Measurements from ENCODE around the gene PTTG1. TPM values are rescaled to one million over a fixed set of nuclear protein-coding genes. Genes with fewer than 3 reads are reported as not detected.

PTTG1 gene
- 1.6 TPM for total RNA-seq
- long read RNA-seq: 0 reads

DNA sequence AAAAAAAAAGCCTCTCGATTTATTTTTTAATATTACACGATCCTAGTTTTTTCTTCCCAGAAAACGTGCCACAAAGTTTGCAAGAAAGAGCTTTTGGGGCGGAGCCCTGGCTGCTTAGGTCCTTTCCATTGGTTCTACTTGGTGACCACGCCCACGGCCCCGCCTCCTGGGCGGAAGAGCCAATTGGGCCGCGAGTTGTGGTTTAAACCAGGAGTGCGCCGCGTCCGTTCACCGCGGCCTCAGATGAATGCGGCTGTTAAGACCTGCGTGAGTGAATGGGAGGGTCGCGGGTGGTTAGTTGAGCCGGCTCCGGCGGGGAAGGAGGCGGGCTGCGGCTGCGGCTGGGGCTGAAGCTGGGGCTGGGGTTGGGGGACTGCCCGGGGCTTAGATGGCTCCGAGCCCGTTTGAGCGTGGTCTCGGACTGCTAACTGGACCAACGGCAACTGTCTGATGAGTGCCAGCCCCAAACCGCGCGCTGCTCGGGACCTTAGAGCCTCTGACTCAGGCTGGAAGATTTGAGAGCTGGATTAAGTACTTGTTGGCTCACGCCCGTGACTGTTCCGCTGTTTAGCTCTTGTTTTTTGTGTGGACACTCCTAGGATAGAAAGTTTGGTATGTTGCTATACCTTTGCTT lies at the start of gene PTTG1:
PTTG1 (plus strand) TSS at position 231 of the 634 bp plus-strand sequence. CDS start 458 bp downstream, outside the sequence.
- peak; percentile 99 for DNase-seq
- intact Hi-C loops (cut with DNase I): no loop called here
- ATAC-seq (ENCODE audit: poor library complexity): peak; percentile 89

DNA sequence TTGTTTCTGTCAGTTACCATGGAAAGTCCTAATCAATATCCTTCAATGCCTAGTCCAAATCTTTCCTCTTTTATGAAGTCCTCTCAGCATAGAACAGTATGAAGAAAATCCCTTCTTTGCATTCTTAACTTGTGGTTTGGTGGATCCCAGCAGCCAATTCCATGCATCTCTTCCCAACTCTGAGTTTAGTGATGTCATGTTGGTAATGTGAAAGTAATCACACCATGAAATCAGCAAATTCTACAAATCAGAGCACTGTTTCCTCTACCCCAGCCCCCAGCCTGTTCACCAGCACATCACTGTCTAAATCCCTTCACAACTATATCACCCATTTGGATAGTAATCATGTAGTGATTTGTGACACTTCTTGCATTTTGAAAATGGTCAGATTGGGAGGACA lies 46.5 kb upstream of the PTTG1 start:
- intact Hi-C loops (cut with DNase I): no loop called here
- ATAC-seq (ENCODE audit: poor library complexity) (no peak), DNase-seq (no peak)

DNA sequence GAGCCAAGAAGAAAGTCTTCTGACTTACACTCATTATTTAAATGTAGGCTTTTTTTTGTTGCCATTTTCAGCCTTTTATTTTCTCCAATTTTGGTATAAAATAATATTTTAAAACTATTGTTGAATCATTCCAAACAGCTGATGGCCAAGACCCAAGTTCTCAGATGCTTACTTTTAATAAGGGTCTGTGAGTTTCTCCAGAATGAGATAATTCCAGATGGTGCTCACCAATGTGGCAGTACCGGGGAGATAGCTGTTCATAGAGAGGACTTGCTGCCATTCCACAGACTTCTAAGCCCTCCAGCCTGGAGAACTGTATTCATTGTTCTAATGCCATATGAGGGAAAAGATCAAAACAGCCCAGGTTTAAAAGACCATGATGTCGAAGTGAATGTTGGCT lies 46.0 kb upstream of the PTTG1 start:
- intact Hi-C loops (cut with DNase I): no loop called here
- DNase-seq (no peak), ATAC-seq (ENCODE audit: poor library complexity) (no peak)

DNA sequence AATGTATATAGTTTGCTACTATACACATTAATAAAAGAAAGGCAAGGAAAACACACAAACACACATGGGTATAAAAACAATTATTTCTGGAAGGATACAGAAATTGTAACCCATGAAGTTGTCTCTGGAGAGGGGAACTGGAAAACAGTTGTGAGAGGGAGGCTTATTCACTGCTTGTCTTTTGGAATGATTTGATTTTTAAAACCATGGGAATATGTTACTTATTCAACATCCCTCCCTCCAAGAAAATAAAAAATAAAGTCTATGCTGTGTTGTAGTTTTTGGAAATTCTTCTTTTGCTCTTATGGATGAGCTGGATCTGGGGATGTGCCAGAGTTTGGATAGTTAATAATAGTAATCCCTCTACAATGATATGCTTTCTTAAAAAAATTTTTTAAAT lies 45.2 kb upstream of the PTTG1 start:
- intact Hi-C loops (cut with DNase I): no loop called here

DNA sequence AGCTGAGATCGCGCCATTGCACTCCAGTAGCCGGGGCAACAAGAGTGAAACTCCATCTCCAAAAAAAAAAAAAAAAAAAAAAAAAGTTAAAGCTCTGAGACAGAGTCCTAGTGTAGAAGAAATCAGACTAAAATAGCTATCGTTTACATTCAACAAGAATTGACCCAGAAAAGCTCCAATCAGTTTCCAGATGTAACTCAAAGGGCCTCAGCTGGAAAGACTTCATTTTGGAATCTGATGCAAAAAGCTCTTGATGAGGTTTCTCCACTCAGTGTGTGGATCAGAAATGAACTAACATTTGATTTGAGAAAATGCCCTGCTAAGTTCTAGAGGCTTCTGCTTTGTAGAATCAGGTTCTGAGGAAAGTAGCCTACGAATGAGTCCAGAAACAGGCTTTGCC lies 44.0 kb upstream of the PTTG1 start:
- intact Hi-C loops (cut with DNase I): no loop called here
- DNase-seq: no peak
- no peak for ATAC-seq (ENCODE audit: poor library complexity)

More for the DNA sequence above, 45.2 kb upstream of the PTTG1 start:
- no peak for DNase-seq
- no peak for ATAC-seq (ENCODE audit: poor library complexity)

DNA sequence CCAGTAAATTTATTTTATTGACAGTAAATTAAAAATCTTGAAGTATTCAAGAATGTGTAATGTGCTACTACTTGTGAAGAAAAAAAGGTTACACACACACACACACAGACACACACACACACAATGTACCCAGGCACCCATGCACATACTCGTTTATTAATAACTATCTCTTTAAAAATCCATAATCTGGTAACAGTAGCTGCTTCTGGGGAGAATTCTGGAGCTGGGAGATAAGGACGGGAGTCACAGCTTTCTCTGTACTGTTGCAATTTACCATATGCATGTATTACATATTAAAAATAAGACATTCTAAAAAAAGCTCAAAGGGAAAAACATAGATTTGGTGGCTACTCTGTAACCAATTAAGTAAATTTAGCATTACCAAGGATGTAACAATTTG lies 43.3 kb upstream of the PTTG1 start:
- intact Hi-C loops (cut with DNase I): no loop called here
- no peak for ATAC-seq (ENCODE audit: poor library complexity)

DNA sequence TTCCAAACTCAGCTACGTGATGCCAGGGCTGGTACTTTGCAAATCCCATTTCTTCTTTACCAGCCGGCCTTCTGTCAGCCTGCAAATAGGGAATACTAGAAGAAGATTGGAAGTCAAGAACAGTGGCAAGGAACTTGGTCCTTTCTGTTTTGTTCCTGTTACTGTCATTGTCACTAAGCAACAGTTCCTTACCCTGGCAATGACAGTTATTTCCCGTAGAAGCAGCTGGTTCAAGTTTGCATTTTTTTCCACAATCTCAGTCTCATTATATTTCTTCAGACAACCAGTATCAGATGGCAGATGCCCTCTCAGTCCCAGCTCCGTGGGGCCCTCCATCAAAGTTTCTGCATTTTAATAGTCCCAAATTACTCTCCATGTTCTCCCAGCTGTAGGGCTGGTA lies 42.1 kb upstream of the PTTG1 start:
- ATAC-seq (ENCODE audit: poor library complexity) (peak; percentile 31), DNase-seq (no peak)
- intact Hi-C loops (cut with DNase I): no loop called here

More for the DNA sequence above, 43.3 kb upstream of the PTTG1 start:
- DNase-seq: no peak

DNA sequence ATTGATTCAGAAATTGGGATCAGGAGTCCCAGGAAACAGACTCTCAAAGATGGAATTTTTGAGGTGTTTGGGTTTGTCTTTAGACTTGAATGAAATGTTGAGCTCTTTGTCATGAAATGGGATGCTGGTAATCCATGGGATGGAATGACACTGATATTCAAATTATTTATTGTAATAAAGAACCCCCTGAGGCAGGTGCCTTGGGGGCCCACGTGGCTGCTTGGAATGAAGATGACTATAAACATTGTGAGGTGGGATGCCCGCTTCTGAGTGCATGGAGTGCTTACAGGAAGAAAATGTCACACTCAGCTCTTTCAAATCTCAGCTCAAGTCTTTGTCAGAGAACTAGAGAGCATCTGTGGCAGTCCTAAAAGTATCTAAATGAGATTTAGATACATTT lies 41.6 kb upstream of the PTTG1 start:
- DNase-seq: no peak
- ATAC-seq (ENCODE audit: poor library complexity): no peak
- intact Hi-C loops (cut with DNase I): no loop called here

DNA sequence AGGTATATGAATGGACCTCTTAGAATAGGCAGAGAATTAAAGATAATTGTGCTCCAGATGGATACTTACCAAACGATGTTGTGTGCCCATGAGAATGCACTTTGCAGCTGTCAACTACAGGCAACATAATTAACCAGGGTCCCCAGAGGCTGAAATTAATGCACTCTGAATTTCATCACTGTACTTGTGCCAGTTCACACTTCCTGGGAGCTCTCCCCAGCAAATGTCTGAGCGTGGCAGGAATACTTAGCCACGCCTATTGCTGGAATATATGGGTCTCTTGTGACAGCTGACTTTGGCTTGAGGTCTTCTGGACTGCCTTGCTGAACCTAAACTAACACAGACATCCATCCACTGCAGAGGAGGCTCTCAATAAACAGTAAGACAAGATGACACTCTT lies 39.3 kb upstream of the PTTG1 start:
- DNase-seq (no peak), ATAC-seq (ENCODE audit: poor library complexity) (no peak)
- intact Hi-C loops (cut with DNase I): no loop called here

DNA sequence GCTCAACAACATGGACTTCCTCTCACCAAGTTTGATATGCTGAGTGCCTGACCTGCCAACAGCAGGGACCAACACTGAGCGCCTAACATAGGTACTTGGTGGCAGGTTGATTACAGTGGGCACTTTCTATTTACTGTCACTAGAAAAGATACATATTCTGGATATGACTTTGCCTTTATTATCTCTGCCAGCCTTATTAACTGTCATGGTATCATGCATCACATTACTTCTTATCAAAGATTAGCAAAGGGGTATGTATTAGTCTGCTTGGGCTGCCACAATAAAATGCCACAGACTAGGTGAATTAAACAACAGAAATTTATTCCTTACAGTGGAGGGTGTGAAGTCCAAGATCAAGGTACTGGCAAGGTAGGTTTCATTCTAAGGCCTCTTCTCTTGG lies 37.0 kb upstream of the PTTG1 start:
- DNase-seq (no peak), ATAC-seq (ENCODE audit: poor library complexity) (no peak)
- intact Hi-C loops (cut with DNase I): no loop called here

DNA sequence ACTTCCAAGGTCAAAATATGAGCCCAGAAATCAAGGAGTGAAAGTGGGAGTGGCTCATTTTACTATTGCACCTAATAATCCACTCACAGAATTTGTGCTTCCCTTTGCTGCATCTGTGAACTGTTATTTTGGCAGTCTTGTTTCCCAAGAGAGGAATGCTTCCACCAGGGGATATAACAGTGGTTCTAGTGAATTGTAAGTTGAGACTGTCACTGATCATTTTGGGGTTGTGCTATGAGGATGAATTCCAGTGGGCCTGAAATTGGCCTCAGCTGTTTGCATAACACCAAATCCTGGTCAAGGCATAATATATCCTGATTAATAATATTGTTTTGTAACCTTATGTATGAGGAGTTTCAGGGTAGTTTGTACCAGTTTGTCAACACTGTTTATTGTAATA lies 36.2 kb upstream of the PTTG1 start:
- intact Hi-C loops (cut with DNase I): no loop called here
- no peak for DNase-seq
- ATAC-seq (ENCODE audit: poor library complexity): no peak

DNA sequence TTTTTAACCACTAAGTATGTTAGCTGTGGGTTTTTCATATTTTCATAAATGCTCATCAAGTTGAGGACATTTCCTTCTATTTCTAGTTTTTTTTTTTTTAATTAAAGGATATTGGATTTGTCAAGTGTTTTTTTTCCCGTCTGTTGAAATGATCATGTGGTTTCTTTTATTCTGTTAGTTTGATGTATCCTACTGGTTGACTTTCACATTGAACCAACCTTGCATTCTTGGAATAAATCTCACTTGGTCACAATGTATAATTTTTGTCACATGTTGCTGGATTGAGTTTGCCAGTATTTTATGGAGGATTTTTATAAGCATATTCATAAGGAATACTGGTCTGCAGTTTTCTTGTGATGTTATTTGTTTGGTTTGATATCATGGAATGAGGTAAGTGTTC lies 34.2 kb upstream of the PTTG1 start:
- intact Hi-C loops (cut with DNase I): no loop called here
- ATAC-seq (ENCODE audit: poor library complexity) (no peak), DNase-seq (no peak)

DNA sequence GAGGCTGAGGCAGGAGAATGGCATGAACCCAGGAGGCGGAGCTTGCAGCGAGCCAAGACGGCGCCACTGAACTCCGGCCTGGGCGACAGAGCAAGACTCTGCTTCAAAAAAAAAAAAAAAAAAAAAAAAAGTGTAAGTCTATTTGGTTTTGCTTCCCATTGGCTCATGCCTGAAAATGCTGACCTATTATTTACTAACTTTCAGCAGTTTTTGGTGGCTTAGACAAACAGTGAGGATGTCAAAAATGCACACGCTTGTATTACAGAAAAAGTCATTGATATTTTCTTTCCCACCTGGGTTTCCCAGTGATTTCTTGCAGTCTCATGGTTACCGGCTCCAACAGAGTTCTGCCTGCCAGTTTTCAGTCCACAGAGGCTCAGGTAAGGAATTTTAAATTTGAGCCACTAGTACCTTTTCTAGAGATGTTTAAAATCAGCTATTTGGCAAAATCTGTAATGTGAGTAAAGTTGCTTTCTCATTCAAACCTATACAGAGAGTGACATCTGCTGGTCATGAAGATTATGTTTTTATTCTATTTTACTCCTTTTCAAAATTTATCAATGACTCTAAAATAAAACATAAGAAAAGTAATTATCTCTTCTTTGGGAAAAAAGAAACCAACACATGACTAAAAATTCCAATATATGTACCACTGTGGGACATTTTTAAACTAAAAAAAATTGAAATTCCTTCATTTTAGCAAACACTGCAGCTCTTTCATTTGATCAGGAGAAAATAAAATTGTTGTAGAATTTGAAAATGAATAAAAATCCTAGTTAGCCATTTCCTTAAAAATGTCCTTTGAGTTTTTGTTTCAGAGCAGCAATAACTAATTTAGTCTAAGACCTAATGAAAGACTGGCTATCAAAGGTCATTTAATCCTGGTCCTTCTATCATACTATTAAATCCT lies 30.6 kb upstream of the PTTG1 start:
- intact Hi-C loops (cut with DNase I): loop anchor here (10.0 kb wide), 1 partner anchor 366 kb away; no protein-coding TSS in a partner anchor
- peak; percentile 53 for ATAC-seq (ENCODE audit: poor library complexity)

DNA sequence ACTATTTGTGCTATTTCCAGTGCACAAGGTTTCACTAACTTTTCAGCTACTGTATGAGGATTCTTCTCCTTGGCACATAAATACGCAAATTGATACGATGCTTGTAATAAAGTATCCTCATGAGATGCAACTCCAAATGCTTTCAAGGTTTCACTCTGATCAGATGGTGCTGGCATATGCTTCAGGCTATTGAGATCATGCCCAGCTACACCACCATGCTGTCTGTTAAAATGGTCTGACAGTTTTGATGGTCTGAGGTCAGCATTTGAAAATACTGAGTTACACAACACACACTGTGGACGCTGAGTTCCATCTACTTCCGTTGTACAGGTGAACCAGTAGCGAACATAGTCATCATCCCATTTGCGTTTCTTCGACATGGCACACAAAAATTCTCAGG lies 26.5 kb upstream of the PTTG1 start:
- no peak for DNase-seq
- intact Hi-C loops (cut with DNase I): loop anchor here (10.0 kb wide), 1 partner anchor 370 kb away; no protein-coding TSS in a partner anchor
- ATAC-seq (ENCODE audit: poor library complexity): no peak

More for the DNA sequence above, 30.6 kb upstream of the PTTG1 start:
- no peak for DNase-seq

DNA sequence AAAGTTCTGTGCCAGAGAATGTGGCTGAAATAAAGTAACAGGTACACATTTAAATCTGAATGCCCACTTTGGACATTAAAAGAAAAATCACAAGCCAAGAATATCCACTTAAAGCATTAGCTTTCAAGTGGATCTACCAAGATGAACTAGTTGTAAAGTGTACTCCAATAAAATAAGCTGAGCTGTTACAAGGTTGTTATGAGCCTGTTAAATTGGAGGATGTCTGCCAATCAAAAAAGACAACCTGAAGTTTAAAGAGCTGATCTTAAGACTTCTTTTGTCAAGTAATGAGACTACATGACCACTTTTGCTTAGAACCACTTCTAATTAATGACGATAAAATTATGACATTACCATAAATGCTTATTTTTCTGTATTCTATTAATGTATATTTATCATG lies 24.2 kb upstream of the PTTG1 start:
- no peak for DNase-seq
- intact Hi-C loops (cut with DNase I): loop anchor here (10.0 kb wide), 1 partner anchor 373 kb away; no protein-coding TSS in a partner anchor
- no peak for ATAC-seq (ENCODE audit: poor library complexity)

DNA sequence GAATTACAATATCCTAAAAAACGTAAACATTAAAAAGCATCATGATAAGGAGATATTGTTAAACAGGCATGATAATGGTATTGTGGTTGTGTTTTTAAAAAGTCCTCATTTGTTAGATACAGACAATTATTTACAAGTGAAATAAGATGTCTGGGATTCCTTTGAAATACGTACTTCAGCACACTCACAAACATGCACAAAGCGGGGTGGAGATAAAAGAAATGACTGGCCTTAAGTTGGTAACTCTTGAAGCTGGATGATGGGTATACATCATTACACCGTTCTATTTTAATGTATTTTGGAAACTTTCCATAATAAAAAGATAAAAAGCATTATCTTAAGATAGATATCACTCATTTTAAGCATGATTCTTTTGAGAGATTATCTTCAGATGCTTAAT lies 22.8 kb upstream of the PTTG1 start:
- ATAC-seq (ENCODE audit: poor library complexity): no peak
- intact Hi-C loops (cut with DNase I): loop anchor here (10.0 kb wide), 1 partner anchor 374 kb away; no protein-coding TSS in a partner anchor
- no peak for DNase-seq

DNA sequence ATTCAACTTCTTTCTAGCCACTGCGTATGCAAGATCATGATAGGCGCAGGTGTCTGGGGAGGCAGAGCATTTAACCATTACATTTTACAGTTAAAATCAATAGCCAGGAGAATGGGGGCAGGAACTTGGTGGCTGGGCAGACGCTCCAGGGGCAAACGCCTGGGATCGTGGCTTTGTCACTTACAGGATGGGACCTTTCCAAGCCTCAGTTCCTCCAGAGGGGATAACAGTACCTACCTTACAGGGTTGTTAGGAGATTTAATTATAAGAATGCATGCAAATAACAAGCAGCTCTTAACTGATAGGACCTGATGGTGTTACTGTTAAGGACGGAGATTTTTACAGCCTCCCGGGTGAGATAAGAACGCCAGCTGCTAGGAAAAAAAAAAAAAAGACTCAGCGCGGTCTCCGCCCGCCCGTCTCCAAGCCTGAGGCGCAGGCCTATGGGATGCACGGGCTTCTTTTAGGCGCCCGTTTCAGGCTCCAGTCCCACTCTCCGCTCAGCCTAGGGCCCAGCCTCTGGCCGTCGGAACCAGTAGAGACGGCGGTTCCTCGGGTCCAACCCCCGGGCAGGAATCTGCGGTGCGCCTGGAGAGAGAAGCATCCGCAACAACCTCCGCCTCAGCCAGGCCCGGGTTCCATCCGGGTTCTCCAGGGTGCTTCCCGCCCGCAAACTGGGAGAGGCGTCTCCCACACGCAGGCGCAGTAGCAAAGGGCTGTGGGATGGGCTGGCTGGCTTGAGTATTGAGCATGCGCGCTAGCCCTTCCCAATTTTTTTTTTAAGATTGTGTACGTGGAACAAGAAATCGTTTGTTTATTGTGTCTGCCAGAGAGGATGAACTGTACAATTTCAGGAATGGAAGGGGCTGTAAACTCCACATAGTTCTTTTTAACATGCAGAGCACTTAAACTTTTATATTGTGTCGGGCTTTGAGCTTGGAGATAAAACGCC lies 22.0 kb upstream of the PTTG1 start, which contains the start of gene FAM200C:
FAM200C (minus strand) TSS at position 653 of the 952 bp plus-strand sequence. CDS start 4,564 bp downstream, outside the sequence.
- DNase-seq (peak; percentile 93), ATAC-seq (ENCODE audit: poor library complexity) (peak; percentile 99)
- intact Hi-C loops (cut with DNase I): loop anchor here (10.0 kb wide), 1 partner anchor 375 kb away; no protein-coding TSS in a partner anchor

All from Right ventricle myocardium superior (tissue), 1 donor.